H9 (cell line): Measurements from ENCODE around the gene SLC39A8. TPM values are rescaled to one million over a fixed set of nuclear protein-coding genes. Genes with fewer than 3 reads are reported as not detected.
A peak's percentile ranks its signal among the peaks of the same experiment; 100 is the strongest.

Experiments
- DNase-seq: peaks from one replicate; pipeline ENCODE4 v3.0.0-alpha.2; 2017
- H2AFZ ChIP-seq: one replicate; pipeline ENCODE4 v1.6.1; 2013; ENCODE audit warnings: mild to moderate bottlenecking, low read length, control low read depth, moderate library complexity
- H2AK5ac ChIP-seq: 2 replicates; pipeline ENCODE4 v1.6.1; 2013; ENCODE audit warnings: low read length, control low read depth, mixed read lengths; ENCODE audit not compliant: insufficient read length
- H2BK120ac ChIP-seq: one replicate; pipeline ENCODE4 v1.6.1; 2013; ENCODE audit warnings: low read depth, mild to moderate bottlenecking, low read length, control low read depth, inconsistent platforms; ENCODE audit not compliant: poor library complexity, severe bottlenecking
- H2BK12ac ChIP-seq: 2 replicates; pipeline ENCODE4 v1.6.1; 2013; ENCODE audit warnings: low read length, control low read depth, mixed read lengths, low read depth; ENCODE audit not compliant: insufficient read length
- H2BK15ac ChIP-seq: 2 replicates; pipeline ENCODE4 v1.6.1; 2013; ENCODE audit warnings: low read depth, low read length, control low read depth
- H2BK20ac ChIP-seq: one replicate; pipeline ENCODE4 v1.6.1; 2013; ENCODE audit warnings: low read depth, mild to moderate bottlenecking, low read length, control low read depth, inconsistent platforms; ENCODE audit not compliant: poor library complexity, severe bottlenecking
- H2BK5ac ChIP-seq: 2 replicates; pipeline ENCODE4 v1.6.1; 2013; ENCODE audit warnings: low read length, control low read depth, mixed read lengths; ENCODE audit not compliant: insufficient read length
- H3K14ac ChIP-seq: 2 replicates; pipeline ENCODE4 v1.6.1; 2013; ENCODE audit warnings: low read length, control low read depth; ENCODE audit not compliant: insufficient read depth
- H3K18ac ChIP-seq: 2 replicates; pipeline ENCODE4 v1.6.1; 2013; ENCODE audit warnings: low read depth, mild to moderate bottlenecking, mixed read lengths, low read length, control low read depth; ENCODE audit not compliant: insufficient read length
- H3K23ac ChIP-seq: 2 replicates; pipeline ENCODE4 v1.6.1; 2013; ENCODE audit warnings: low read length, control low read depth, mixed read lengths, low read depth; ENCODE audit not compliant: insufficient read length
- H3K23me2 ChIP-seq: 2 replicates; pipeline ENCODE4 v1.6.1; 2013; ENCODE audit warnings: low read depth, mild to moderate bottlenecking, mixed read lengths, low read length, control low read depth; ENCODE audit not compliant: insufficient read length, poor library complexity, severe bottlenecking
- H3K27ac ChIP-seq: 2 replicates; pipeline ENCODE4 v1.5.1; 2013; ENCODE audit warnings: low read length, control low read depth, mixed read lengths, low read depth; ENCODE audit not compliant: insufficient read length
- H3K27me3 ChIP-seq: 2 replicates; pipeline ENCODE4 v1.6.1; 2013; ENCODE audit warnings: low read length, control low read depth, inconsistent platforms; ENCODE audit not compliant: insufficient read depth
- H3K4ac ChIP-seq: 2 replicates; pipeline ENCODE4 v1.6.1; 2013; ENCODE audit warnings: low read depth, mild to moderate bottlenecking, control low read depth, inconsistent platforms, low read length, moderate library complexity
- H3K4me1 ChIP-seq: 2 replicates; pipeline ENCODE4 v1.6.1; 2013; ENCODE audit warnings: low read length, control low read depth, inconsistent platforms; ENCODE audit not compliant: insufficient read depth
- H3K4me2 ChIP-seq: 2 replicates; pipeline ENCODE4 v1.6.1; 2013; ENCODE audit warnings: low read length, control low read depth, mixed read lengths; ENCODE audit not compliant: insufficient read length, insufficient read depth
- H3K56ac ChIP-seq: 2 replicates; pipeline ENCODE4 v1.6.1; 2013; ENCODE audit warnings: low read depth, mild to moderate bottlenecking, mixed read lengths, low read length, control low read depth; ENCODE audit not compliant: insufficient read length
- H3K79me1 ChIP-seq: 2 replicates; pipeline ENCODE4 v1.6.1; 2013; ENCODE audit warnings: low read depth, mild to moderate bottlenecking, moderate library complexity, low read length, control low read depth, inconsistent platforms; ENCODE audit not compliant: insufficient read depth, poor library complexity, severe bottlenecking
- H3K79me2 ChIP-seq: 2 replicates; pipeline ENCODE4 v1.6.1; 2013; ENCODE audit warnings: low read length, control low read depth, inconsistent platforms; ENCODE audit not compliant: insufficient read depth
- H3K9ac ChIP-seq: 2 replicates; pipeline ENCODE4 v1.6.1; 2013; ENCODE audit warnings: low read length, control low read depth, mixed read lengths; ENCODE audit not compliant: insufficient read length; ENCODE audit errors: extremely low read depth
- H3K9me3 ChIP-seq: one replicate; pipeline ENCODE4 v1.6.1; 2013; ENCODE audit warnings: low read depth, low read length, inconsistent platforms; ENCODE audit not compliant: control insufficient read depth
- H3T11ph ChIP-seq: one replicate; pipeline ENCODE4 v1.6.1; 2013; ENCODE audit warnings: mild to moderate bottlenecking, low read length, control low read depth, inconsistent platforms
- H4K20me1 ChIP-seq: one replicate; pipeline ENCODE4 v1.6.1; 2013; ENCODE audit not compliant: control insufficient read depth, insufficient read length, insufficient read depth
- H4K5ac ChIP-seq: 2 replicates; pipeline ENCODE4 v1.6.1; 2013; ENCODE audit warnings: low read depth, mild to moderate bottlenecking, mixed read lengths, low read length, control low read depth; ENCODE audit not compliant: insufficient read length
- H4K8ac ChIP-seq: replicated peaks from 2 replicates; pipeline ENCODE4 v1.6.1; 2013; ENCODE audit warnings: low read length, control low read depth, mixed read lengths, low read depth; ENCODE audit not compliant: insufficient read length
- H4K91ac ChIP-seq: 2 replicates; pipeline ENCODE4 v1.6.1; 2013; ENCODE audit warnings: low read depth, mild to moderate bottlenecking, moderate library complexity, mixed read lengths, low read length, control low read depth; ENCODE audit not compliant: insufficient read length
- H3K27ac Mint-ChIP-seq, 3 experiments: 2 replicates in 2 of 3; 3 replicates in 1 of 3; pipeline ENCODE4 v1.8.0; 2020 to 2021; ENCODE audit warnings: mixed read lengths in 3 of 3, mild to moderate bottlenecking in 1 of 3, moderate library complexity in 1 of 3
- H3K27me3 Mint-ChIP-seq: 2 replicates; pipeline ENCODE4 v1.8.0; 2021; ENCODE audit warnings: low read depth, mild to moderate bottlenecking, moderate library complexity, mixed read lengths
- H3K36me3 Mint-ChIP-seq, 3 experiments: 2 replicates in 2 of 3; 3 replicates in 1 of 3; pipeline ENCODE4 v1.8.0; 2020 to 2021; ENCODE audit warnings: low read depth in 3 of 3, mixed read lengths in 3 of 3; ENCODE audit not compliant: insufficient read depth in 1 of 3
- H3K4me1 Mint-ChIP-seq, 2 experiments: 2 replicates each; pipeline ENCODE4 v1.8.0; 2020; ENCODE audit warnings: mixed read lengths in 2 of 2
- H3K4me3 Mint-ChIP-seq, 2 experiments: 2 replicates in 1 of 2; 3 replicates in 1 of 2; pipeline ENCODE4 v1.8.0; 2020 to 2021; ENCODE audit warnings: mild to moderate bottlenecking in 2 of 2, mixed read lengths in 2 of 2, moderate library complexity in 1 of 2
- H3K9me3 Mint-ChIP-seq, 2 experiments: 2 replicates in 1 of 2; 3 replicates in 1 of 2; pipeline ENCODE4 v1.8.0; 2020; ENCODE audit warnings: mild to moderate bottlenecking in 2 of 2, mixed read lengths in 2 of 2, moderate library complexity in 1 of 2
- WGBS: extraction: QIAGEN DNeasy Blood & Tissue Kit; methylation state at CpG from one replicate; pipeline ENCODE4 v1.1.7; 2013; ENCODE audit warnings: missing lambda C conversion rate, low lambda C conversion rate, mixed read lengths; ENCODE audit not compliant: insufficient read length; ENCODE audit errors: extremely low coverage; 5-methylcytosine and 5-hydroxymethylcytosine counted together
- total RNA-seq: library from RNA; stranded (reverse); gene quantifications from 2 replicates; pipeline ENCODE4 v1.2.1, GENCODE V29; 2021
- TF ChIP-seq, protein P1 (sequence below): fragments of 200-600 bp; sonication (generic); conservative IDR thresholded peaks from 3 replicates; pipeline ENCODE4 v1.8.0; 2021; ENCODE audit warnings: antibody characterized with exemption, mild to moderate bottlenecking

Gene SLC39A8
- total RNA-seq, 1 experiment from 2014 or later = 11.0 TPM

DNA sequence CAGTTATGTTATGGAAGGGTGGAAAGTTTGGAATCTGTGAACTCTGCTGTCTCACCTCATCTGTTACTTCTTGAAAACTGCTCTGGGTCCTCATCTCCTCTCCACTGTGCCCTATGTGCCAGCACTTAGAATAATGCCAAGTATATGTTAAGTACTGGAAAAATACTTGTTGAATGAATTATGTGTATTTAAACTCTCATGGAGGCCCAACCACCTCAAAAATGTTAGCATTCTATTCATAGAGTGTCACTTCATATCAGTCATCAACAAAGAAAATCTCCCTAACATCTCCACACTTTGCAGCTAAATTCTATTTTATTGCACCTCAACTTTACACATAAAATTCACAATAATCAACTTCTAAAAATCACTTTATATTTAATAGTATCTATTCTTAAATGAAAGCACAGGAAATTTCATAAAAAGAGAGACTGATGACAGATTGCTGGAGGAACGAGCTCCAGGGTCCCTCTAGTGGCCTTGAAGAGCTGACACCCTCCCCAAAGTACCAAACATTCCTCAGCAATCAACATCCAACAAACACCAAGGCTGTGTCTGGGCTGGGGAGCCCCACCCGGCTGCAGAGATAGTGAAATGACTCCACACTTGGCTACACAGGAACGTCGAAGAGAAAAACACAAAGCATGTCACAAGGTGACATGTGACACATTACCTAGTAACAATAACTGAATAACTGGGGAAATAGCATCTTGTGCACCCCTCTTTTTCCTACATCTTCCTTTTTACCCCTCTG is 45.8 kb downstream of the SLC39A8 start:
- H3K79me2 ChIP-seq = no peaks in the 10 kb centered on the region
- no peaks in the 10 kb centered on the region for H3K9me3 ChIP-seq
- H3K56ac ChIP-seq = no peak overlapping the region
- H3K36me3 Mint-ChIP-seq = no peaks in the 10 kb centered on the region
- H4K5ac ChIP-seq = no peak overlapping the region
- TF ChIP-seq, protein P1, sequence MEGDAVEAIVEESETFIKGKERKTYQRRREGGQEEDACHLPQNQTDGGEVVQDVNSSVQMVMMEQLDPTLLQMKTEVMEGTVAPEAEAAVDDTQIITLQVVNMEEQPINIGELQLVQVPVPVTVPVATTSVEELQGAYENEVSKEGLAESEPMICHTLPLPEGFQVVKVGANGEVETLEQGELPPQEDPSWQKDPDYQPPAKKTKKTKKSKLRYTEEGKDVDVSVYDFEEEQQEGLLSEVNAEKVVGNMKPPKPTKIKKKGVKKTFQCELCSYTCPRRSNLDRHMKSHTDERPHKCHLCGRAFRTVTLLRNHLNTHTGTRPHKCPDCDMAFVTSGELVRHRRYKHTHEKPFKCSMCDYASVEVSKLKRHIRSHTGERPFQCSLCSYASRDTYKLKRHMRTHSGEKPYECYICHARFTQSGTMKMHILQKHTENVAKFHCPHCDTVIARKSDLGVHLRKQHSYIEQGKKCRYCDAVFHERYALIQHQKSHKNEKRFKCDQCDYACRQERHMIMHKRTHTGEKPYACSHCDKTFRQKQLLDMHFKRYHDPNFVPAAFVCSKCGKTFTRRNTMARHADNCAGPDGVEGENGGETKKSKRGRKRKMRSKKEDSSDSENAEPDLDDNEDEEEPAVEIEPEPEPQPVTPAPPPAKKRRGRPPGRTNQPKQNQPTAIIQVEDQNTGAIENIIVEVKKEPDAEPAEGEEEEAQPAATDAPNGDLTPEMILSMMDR = peak; percentile 86
- H2BK15ac ChIP-seq = no peak overlapping the region
- H3T11ph ChIP-seq = no peak overlapping the region
- H4K91ac ChIP-seq = no peak overlapping the region
- H3K4ac ChIP-seq = no peak overlapping the region
- no peak overlapping the region for H3K4me2 ChIP-seq
- no peaks in the 10 kb centered on the region for H3K79me1 ChIP-seq
- H2BK5ac ChIP-seq = no peak overlapping the region
- no peaks in the 10 kb centered on the region for H3K27me3 Mint-ChIP-seq
- no peak overlapping the region for H4K8ac ChIP-seq
- no peak overlapping the region for H3K23ac ChIP-seq
- H3K27ac Mint-ChIP-seq = peak overlapping the region in 1 of 3 experiments; percentile 8; a peak in 2 of 7 replicates
- no peak overlapping the region for H3K27ac ChIP-seq
- H4K20me1 ChIP-seq = no peaks in the 10 kb centered on the region
- H3K4me1 Mint-ChIP-seq = peaks cover 12 to 16% of the 10 kb centered on the region in 2 experiments
- no peak overlapping the region for H2BK120ac ChIP-seq
- no peak overlapping the region for H3K18ac ChIP-seq
- H3K27me3 ChIP-seq = no peaks in the 10 kb centered on the region
- H2BK20ac ChIP-seq = no peak overlapping the region
- no peak overlapping the region for H2BK12ac ChIP-seq
- H3K14ac ChIP-seq = no peak overlapping the region
- no peak overlapping the region for H3K9ac ChIP-seq
- no peak overlapping the region for H2AFZ ChIP-seq
- peaks cover 7% of the 10 kb centered on the region; the same call in 1 of the 2 replicates for H3K4me1 ChIP-seq
- no peak overlapping the region for H3K4me3 Mint-ChIP-seq
- peak; percentile 73 for DNase-seq
- H2AK5ac ChIP-seq = no peak overlapping the region
- no peaks in the 10 kb centered on the region for H3K23me2 ChIP-seq
- H3K9me3 Mint-ChIP-seq = no peaks in the 10 kb centered on the region
- WGBS = no CpG with 5 or more reads among the region's 4 CpGs
